HG03342 (cell line): ENCODE data around the gene GSE1.
"Not testable (repeated sequence)": the region's sequence is repeated elsewhere in the genome, so short reads cannot be mapped to it uniquely, and the experiment has no call there.

Experiments
- ATAC-seq: cut with Tn5 transposase; IDR thresholded peaks from one replicate; pipeline ENCODE4 v1.9.1; 2021; ENCODE audit warnings: mild to moderate bottlenecking, moderate library complexity; ENCODE audit not compliant: unreplicated experiment

Gene GSE1

DNA sequence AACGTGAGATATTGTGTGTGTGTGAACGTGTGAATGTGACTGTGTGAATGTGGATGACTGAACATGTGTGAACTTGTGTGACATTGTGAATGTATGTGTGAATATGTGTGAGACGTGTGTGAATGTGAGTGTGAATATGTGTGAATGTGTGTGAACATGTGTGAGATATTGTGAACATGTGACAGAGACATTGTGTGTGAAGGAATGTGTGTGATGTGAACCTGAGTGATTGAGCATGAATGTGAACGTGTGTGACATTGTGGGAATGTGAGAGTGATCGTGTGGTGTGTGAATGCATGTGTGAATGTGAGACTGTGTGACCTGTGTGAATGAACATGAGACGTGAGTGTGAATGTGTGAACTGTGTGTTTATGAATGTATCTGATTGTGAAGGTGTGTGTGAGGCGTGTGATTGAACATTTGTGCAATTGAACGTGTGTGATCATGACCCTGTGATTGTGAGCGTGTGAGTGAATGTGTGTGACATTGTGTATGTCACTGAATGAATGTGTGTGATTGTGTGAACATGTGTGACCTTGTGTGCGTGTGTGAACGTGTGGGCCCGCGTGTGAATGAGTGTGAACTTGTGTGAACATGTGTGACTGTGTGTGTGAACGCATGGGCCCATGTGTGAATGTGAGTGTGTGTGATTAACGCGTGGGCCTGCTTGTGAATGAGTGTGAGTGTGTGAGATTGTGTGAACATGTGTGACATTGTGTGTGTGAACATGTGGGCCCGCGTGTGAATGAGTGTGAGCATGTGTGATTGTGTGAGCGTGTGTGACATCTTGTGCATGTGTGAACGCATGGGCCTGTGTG, 23.2 kb upstream of the GSE1 start:
- ATAC-seq: no peak

DNA sequence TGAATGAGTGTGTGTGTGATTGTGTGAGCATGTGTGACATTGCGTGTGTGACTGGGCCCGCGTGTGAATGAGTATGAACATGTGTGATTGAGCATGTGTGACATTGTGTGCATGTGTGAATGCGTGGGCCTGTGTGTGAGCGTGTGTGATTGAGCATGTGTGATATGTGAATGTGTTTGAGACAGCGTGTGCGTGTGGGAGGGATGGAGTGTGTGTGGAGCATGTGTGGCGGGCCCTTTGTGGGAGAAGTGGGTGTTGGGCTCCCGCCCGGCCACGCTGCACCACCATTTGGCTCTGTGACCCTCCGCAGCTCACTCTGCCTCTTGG, 22.7 kb upstream of the GSE1 start:
- no peak for ATAC-seq

DNA sequence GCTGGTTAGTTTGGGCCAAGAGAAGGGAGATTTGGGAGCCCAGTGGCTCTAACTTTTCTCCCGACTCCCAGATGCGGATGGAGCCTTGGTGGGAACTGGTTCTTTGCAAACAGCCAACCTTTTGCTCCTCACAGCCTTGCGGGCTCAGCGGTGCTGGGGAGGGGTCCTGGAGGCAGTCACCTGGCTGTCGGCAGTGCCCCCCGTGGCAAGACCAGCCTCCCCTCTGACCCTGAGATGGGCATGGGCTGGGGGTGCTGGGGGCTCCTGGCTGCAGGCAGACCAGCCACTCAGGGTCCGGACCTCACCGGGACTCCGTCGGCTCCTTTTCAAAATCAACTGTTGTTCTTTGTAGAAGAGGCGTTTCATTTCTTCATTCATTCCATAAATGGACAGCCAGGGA, 21.7 kb upstream of the GSE1 start:
- ATAC-seq: no peak

DNA sequence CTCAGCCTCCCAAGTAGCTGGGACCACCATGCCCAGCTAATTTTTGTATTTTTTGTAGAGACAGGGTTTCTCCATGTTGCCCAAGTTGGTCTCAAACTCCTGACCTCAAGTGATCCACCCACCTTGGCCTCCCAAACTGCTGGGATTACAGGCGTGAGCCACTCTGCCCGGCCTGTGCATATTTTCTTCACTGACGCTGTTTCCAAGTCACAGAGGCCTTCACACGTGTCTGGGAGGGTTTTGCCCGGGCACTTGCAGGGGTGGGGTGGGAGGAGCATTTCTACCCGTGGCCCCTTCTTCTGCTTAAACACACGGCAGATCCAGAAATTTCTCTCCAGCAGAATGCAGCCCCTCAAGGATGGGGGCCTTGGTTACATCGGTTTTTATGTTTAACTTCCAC, 20.8 kb upstream of the GSE1 start:
- ATAC-seq: not testable (repeated sequence)

DNA sequence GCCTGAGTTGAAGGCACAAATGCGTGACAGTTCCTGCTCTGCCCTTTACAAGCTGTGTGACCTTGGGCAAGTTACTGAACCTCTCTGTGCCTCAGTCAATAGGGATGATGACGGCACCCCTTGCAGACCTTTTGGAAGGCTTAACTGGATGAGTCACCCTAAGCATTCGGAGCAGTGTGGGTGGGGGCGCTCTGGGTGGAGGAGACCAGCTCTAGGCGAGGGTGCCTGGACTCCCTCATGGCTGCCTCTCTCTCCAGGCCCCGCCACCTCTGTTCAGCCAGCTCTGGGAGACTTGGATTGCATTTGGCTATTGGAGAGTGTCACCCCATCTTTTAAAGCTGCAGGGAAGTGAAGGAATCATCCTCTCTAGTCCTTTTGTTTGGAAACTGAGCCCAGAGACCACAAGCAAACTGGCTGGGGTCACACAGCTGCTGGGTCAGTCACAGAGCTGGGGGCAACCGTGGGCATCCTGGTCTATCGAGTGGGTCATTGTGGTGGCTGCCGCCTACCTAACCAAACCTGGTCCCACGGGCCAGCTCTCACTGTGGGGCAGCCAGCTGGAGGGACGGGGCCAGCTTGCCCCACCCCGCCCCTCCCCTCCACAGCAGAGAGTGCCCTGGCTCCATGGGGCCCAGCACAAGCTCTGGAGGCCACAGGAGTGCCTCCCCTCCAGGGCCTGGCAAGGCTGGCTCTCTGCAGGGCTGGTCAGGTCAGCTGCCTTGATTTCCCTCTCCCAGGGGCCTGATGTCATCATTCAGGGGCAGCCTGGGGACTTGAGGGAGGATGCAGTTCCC, 20.2 kb upstream of the GSE1 start:
- no peak for ATAC-seq

DNA sequence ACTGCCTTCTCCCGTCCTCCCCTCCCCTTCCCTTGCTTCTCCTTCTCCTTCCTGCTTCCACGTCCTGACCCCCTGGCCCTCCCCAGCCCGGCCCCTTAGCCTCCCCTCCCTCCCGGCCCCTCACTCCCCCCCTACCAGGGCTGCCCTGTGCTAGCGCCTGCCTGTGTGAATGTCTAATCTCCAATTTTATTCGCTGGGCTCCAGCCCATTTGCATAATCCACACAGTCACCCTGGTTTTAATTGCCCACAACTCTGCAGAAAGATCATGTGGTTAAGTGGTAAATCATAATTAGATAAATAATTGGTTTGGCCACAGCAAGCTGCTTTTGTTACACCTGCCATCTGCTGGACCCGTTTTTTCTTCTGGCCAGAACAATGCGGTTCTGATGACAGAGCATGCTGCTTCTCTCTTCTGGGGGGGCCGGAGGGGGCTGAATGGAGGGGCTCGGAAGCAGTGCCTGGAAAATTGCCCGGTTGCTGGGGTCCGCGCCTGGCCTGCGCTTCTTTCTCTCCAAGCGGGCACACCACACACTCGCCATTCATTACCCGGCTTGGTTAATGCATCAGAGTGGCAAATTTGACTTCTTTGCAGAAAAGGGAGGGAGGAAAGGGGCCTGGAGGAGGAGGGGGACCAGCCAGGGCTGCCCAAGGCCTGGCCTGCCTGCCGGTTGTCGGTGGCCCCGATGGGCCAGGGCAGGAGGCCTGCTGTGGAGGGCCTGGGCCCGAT, 19.5 kb upstream of the GSE1 start:
- ATAC-seq: no peak

DNA sequence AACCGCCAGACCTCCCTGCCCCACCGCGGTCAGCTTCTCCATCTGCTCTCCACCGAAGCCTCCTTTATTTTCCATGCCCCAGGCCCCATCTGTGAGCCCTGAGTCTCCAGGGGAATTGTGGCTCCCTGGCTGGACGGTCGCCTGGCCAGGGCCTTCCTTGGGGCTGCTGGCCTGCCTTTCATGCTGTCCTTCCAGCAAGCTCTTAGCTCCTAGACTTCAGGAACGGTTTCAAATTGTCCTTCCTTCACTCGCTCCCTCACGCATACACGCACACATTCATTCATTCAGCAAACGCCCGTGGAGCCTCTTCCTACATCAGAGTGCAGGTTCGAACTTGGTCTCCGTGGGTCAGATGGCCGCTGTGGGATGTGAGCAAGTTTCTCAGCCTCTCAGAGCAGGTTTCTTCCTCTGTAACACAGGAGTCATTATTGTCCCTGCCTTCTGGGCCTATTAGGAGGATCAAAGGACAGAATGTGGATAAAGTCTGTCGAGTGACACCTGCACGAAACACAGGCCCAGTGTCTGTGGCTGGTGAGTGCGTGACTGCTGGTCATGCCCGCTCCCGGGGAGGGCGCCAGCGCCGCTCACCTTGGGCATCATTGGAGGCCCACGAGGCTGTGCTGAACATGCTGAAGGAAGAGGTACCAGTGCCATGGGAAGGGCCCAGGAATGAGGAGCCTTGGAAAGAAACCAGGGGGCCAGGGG, 18.7 kb upstream of the GSE1 start:
- no peak for ATAC-seq

DNA sequence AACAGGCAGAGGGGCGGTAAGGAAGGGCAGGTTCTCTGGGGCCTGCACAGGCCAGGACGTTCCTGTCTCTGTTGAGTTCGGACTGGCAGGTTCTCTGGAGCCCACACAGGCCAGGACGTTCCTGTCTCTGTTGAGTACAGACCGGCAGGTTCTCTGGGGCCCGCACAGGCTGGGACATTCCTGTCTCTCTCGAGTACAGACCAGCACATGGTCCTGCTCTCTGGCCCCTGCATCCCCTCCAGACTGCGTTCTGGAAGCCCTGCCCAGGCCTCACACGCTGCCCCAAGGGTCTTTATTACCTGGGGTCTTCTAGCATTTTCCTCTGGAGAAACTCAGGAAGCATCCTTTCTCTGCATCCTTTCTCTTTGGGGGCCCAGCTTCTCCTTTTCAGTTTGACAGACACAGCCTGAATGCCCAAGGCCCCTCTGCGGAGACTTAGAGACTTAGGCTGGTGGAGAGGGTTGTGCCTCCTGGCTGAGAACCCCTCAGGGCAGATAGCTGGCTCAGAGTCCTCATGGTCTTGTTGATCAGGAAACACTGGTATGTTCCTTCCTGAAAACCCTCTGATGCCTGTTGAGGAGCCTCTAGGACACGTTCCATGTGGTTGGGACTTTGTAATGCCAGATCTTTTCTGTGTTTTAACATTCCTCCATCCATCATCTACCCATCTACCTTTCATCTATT, 18.0 kb upstream of the GSE1 start:
- no peak for ATAC-seq

DNA sequence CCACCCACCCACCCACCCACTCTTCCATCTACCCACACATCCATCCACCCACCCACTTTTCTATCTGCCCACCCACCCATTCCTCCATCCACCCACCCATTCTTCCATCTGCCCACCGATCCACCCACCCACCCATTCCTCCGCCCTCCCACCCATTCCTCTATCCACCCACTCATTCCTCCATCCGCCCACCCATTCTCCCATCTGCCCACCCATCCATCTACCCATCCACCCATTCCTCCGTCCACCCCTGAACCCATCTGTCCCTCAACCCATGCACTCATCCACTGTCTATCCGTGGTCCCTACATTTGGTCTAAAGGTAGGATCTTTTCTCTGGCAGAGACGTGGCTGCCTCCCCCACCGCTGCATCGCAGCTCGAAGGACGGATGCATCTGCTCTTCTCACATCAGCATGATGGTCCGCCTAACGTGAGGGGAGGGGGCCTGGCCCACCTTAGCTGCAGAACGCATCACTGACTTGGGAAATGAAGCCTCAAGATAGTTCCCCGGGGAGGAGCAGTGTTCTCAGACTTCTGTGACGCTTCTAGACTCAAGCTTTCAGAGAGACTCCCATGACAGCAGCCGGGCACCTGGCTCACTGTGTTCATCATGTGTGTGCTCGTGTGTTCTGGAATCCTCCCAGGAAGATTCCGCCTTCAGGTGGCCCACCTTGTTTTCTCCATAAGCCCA, 17.2 kb upstream of the GSE1 start:
- no peak for ATAC-seq

DNA sequence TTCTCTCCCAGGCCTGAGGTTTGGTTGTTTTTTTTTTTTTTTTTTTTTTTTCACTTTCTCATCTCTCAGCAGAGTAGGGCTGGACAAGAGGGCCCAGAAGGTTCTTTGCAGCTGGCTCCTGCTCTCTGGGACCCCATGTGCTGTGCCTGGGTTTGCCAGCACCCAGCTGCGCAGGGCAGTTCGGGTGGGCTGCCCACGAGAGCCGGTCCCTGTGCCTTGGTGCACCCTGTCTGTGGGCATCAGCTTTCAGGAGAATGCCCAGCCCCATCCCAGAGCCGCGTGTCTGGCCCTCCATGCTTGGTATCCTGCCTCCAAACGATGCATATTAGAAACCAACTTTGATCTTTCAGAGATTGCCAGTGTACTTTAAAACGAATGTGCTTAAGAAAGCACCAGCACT, 15.0 kb upstream of the GSE1 start:
- no peak for ATAC-seq

DNA sequence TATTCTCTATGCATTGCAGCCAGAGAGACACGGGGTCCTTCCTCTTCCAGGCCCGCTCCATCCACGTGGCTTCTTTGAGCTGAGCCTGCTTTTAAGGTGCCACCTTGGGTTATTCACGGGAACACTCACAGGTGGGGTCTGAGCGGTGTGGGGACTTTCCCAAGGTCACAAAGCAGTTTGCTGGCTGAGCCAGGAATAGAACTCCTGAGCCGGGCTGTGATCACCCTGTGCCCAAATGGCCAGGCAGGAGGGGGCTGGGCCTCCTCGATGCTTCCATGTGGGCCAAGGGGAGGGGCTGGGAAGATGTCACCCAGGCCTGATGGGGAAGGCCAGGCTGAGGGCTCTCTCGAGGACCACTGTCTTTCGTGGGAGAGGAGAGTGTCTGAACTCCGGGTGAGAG, 13.0 kb upstream of the GSE1 start:
- no peak for ATAC-seq

DNA sequence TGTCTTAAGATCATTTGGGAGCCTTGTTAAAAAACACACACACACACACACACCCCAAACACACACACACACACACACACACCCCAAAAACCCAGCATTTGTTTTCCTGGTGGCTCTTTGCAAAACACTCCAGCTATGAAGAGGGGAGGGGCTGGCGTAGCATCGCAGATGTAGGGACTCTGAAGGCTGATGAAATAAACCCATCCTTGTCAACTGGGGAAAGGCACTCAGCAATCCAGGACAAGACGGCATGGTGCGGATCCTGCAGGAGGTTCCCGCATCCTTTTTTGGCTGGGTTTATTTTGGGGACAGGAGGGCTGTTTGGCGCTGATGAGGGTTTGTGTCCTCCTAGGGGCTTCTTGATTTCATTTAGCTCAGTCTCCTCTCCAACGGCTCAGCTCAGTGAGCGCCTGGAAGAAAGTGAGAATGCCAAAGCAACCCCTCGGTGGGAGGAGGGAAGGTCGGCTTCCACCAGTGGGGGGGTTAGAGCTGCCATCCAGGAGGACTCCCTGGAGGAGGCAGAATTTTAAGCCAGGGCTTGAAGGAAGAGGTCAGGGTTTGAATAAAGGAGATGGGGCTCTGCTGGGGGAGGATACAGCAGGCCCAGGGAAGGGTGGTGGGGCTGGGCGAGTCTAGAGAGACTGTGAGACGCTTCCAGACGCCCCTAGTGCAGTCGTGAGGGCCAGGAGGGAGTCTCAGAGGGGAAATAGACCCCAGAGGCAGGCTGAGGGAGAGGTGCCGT, 12.4 kb upstream of the GSE1 start:
- ATAC-seq: no peak

DNA sequence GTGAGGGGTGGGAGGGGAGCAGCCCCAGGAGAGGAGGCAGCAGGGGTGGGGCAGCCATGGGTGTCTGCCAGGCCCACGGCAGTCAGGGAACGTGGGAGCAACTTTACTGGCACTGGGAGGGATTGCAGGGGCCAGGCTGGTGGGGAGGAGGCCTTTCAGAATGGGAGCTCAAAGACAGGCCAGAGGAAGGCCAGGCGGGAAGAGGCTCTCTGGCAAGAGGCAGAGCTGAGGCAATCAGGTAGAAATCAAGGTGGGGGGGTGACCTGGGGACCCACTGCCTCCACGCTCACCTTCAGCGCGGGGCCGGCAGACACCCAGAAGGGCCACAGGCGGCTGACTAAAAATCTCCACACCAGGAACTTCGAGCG, 11.9 kb upstream of the GSE1 start:
- ATAC-seq: no peak

DNA sequence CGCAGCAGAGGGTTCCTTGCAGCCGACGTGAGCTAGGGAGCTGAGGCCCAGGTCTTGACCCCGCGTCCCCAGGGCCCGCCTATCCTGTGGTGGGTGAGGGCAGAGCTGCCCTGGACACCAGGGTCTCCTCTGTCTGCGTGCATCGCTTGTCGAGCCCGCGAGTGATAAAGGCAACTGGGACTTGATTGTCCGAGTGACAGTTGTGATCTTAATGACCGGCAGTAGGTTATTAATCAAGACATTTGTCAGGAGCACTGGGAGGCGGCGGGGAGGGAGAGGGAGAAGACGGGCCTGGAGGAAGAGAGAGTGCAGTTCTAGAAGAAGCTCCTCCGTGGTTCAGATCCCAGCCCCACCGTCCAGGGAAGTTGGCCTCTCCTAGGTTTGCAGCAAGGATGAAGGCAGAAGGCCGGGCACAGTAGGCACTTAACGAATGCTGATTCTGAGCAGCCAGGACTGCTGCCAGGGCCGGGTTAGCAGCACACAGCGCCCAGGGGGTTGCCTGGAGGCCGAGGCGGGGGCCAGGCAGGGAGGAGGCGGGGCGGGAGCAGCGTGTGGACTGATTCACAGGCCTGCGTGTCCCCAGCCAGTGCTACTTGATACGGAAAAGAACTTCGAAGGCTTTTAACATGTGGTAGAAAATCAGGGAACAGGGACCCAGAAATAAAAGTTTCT, 11.3 kb upstream of the GSE1 start:
- no peak for ATAC-seq

DNA sequence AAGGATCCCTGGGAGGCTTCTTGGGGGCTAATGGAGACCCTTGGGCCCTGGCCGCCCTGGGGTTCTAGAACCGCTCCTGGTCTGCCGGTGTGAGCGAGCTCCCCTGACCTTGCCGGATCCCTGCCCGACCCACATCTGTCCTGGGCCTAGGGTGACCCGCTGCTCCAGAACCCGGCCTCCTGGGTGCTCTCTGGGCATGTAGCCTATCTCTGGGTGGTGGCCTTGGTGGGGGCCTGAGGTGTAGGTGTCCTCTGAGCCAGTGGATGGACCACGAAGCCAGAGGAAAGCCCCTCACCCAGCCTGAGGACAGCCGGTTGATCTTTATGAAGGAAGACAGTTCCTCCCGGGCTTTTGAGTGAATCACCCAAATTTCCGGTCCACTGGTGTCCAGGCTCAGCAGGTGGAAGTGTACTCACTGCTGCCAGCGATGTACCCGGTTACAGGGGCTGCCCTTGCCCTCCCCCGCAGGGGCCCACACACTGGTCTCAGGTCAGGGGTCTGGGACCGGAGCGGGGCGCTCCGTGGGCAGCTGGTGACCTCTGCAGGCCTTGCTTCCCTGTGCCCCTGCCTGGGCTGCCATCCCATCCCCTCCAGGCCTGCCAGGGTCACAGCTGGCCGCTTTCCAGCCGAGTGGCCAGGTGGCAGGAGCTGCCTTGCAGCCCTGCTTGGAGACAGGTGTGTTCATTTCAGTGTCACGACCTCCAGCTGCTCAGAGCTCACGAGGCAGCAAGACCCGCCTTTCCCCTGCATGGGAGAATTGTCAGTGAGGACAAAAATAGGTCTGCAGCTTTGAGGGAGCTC, 10.5 kb upstream of the GSE1 start:
- ATAC-seq: no peak

DNA sequence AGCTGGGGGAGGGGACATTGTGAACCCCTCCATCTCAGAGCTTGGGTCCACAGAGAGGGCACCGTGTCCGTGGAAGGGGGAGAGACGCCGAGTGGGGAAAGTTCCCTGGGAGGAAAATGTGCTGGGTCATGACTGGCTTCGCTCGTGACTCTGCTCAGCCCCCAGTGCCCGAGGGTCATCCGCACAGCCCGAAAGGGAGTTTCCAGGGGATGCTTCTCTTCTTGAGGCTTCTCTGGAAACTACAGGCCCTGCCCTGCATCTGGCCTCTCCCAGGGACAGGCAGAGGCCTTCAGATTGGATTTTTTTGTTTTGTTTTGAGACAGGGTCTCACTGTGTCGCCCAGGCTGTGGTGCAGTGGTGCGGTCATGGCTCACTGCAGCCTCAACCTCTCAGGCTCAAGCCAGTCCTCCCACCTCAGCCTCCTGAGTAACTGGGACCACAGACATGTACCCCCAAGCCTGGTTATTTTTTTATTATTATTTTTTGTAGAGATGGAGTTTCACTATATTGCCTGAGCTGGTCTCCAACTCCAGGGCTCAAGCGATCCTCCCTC, 9.8 kb upstream of the GSE1 start:
- no peak for ATAC-seq

DNA sequence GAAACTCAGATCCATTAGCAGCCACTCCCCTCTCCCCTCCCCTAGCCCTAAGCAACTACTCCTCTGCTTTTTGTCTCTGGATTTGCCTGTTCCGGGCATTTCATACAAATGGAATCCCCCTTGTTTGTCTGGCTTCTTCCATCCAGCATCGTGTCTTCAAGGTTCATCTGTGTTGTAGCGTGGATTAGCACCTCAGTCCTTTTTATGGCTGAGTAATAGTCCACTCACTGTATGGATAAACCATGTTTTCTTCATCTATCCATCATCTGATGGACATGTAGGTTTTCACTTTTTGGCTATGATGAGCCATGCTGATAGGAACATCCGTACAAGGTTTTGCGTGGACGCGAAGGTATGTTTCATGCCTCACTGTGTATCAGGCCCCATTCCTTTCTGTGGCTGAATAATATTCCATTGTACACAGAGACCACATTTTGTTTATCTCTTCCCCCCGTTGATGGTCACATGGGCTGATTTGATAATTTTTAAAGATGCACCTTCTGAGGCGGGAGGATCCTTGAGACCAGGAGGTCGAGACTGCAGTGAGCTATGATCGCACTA, 8.9 kb upstream of the GSE1 start:
- ATAC-seq: no peak
